Ovary (tissue), 3 donors: ENCODE data around the gene USP2.

ENCODE experiments used
- CTCF ChIP-seq, 3 donors: fragments of 450-650 bp in 2 of 3; fragments of 200-600 bp in 1 of 3; IDR thresholded peaks; one replicate each; pipeline versions ENCODE4 v1.5.1 to v1.8.0; 2016 to 2022; ENCODE audit warnings: antibody characterized with exemption in 3 of 3, mild to moderate bottlenecking in 1 of 3
- EP300 ChIP-seq: sonication (generic); formaldehyde crosslinking; IDR thresholded peaks from one replicate; pipeline ENCODE4 v1.6.1; 2017; ENCODE audit warnings: antibody characterized with exemption
- POLR2A ChIP-seq: fragments of 450-650 bp; IDR thresholded peaks from one replicate; pipeline ENCODE4 v1.6.1; 2017; ENCODE audit warnings: antibody characterized with exemption, mild to moderate bottlenecking, moderate library complexity
- donor health status: DM: no; HTN: no; CAD: no.

GRCh38 chr11:119332111-119332765 lies 49.3 kb downstream of the USP2 start:
- no peak for TF ChIP-seq POLR2A
- TF ChIP-seq CTCF (IDR thresholded peaks at IDR 0.05), result no peak
- no peak for TF ChIP-seq EP300
